Panc1 (cell line): Measurements from ENCODE around the gene SLC6A17. TPM values are rescaled to one million over a fixed set of nuclear protein-coding genes. Genes with fewer than 3 reads are reported as not detected.

ENCODE experiments used
- ATAC-seq: fragments of 200-7000 bp; cut with Tn5 transposase; 2 replicates; pipeline ENCODE4 v1.9.1; 2020; ENCODE audit warnings: mild to moderate bottlenecking, moderate library complexity
- BruUV-seq: library from RNA; stranded (reverse); fragments of 400-500 nt; replicated peaks from 2 replicates; lab custom pipeline; 2021; lab: Mats Ljungman, UMichigan
- CTCF ChIA-PET: fragments of 300-600 bp; sonication (Branson Sonifier 250); formaldehyde crosslinking; loops from one replicate; lab custom pipeline; 2022; ENCODE audit warnings: antibody characterized with exemption; lab: Charles Lee
- POLR2A ChIA-PET: fragments of 300-600 bp; sonication (Branson Sonifier 250); formaldehyde crosslinking; loops from one replicate; lab custom pipeline; 2022; ENCODE audit warnings: antibody characterized with exemption; lab: Charles Lee
- DNase-seq: peaks from one replicate; pipeline ENCODE4 v3.0.0-alpha.2; 2010; ENCODE audit warnings: low read depth, low spot score
- H3K27ac ChIP-seq: 2 replicates; pipeline ENCODE4 v1.5.1; 2011; ENCODE audit warnings: mild to moderate bottlenecking, low read length, inconsistent platforms
- H3K27me3 ChIP-seq: fragments of 200-500 bp; sonication (Bioruptor generic); 2 replicates; pipeline ENCODE4 v1.6.0; 2014; ENCODE audit warnings: low read length, inconsistent platforms; ENCODE audit not compliant: control insufficient read depth, insufficient read depth
- H3K36me3 ChIP-seq: fragments of 200-500 bp; sonication (Bioruptor generic); 2 replicates; pipeline ENCODE4 v1.5.1; 2014; ENCODE audit warnings: inconsistent platforms, mild to moderate bottlenecking, low read length, moderate library complexity; ENCODE audit not compliant: control insufficient read depth, insufficient read depth
- H3K4me1 ChIP-seq: 2 replicates; pipeline ENCODE4 v1.5.1; 2011; ENCODE audit warnings: inconsistent platforms, mild to moderate bottlenecking, low read length, moderate library complexity; ENCODE audit not compliant: control insufficient read depth, insufficient read depth
- H3K4me3 ChIP-seq, 2 experiments: 2 replicates each; pipeline ENCODE4 v1.5.1; 2011 to 2012; ENCODE audit warnings: low read depth in 2 of 2, low read length in 2 of 2, mild to moderate bottlenecking in 2 of 2, inconsistent platforms in 1 of 2, moderate library complexity in 1 of 2
- H3K9me3 ChIP-seq: fragments of 200-500 bp; sonication (Bioruptor generic); 2 replicates; pipeline ENCODE4 v1.5.1; 2014; ENCODE audit warnings: low read depth, mild to moderate bottlenecking, inconsistent platforms, low read length, moderate library complexity; ENCODE audit not compliant: control insufficient read depth, insufficient read depth
- POLR2AphosphoS5 ChIP-seq: IDR thresholded peaks from 2 replicates; pipeline ENCODE4 v1.6.1; 2012; ENCODE audit warnings: mild to moderate bottlenecking, low read depth, low read length, moderate library complexity
- REST ChIP-seq, 2 experiments: IDR thresholded peaks; 2 replicates each; pipeline ENCODE4 v1.6.1; 2011 to 2012; ENCODE audit warnings: low read depth in 2 of 2, control low read depth in 1 of 2, low read length in 1 of 2, mild to moderate bottlenecking in 1 of 2, moderate library complexity in 1 of 2; ENCODE audit not compliant: insufficient read depth in 1 of 2
- SIN3A ChIP-seq: IDR thresholded peaks from 2 replicates; pipeline ENCODE4 v1.6.1; 2012; ENCODE audit warnings: low read depth, mild to moderate bottlenecking, low read length, moderate library complexity, borderline replicate concordance; ENCODE audit not compliant: insufficient read depth
- TCF7L2 ChIP-seq: IDR thresholded peaks from 2 replicates; pipeline ENCODE4 v1.6.1; 2011; ENCODE audit warnings: mild to moderate bottlenecking, low read depth, low read length, inconsistent platforms
- in situ Hi-C: cut with HindIII; loops from 2 replicates; pipeline ENCODE4 v1.10.0; 2016; ENCODE audit warnings: low sequenced_read_pairs, low pct_unique_long_range_greater_than_20kb
- intact Hi-C: fragments of 100-400 bp; cut with micrococcal nuclease; formaldehyde crosslinking; loops from one replicate; pipeline ENCODE4 v1.10.0; 2022; ENCODE audit not compliant: unreplicated experiment
- total RNA-seq: library from RNA; stranded (reverse); gene quantifications from one replicate; pipeline ENCODE4 v1.2.1, GENCODE V29; 2021; ENCODE audit not compliant: unreplicated experiment
- TF ChIP-seq, protein P1 (sequence below): fragments of 450-650 bp; IDR thresholded peaks from 2 replicates; pipeline ENCODE4 v1.5.1; 2017; ENCODE audit warnings: mild to moderate bottlenecking

Gene SLC6A17
- total RNA-seq, 1 experiment from 2014 or later = 5.7 TPM

- DNase-seq (no peak), ATAC-seq (no peak)
- CTCF ChIA-PET = no interaction called here
- in situ Hi-C loops (no loop called here), intact Hi-C loops (no loop called here)
- no TSS peak for BruUV-seq
- H3K27me3 ChIP-seq = no peaks in the 10 kb centered on the region
- no peak for TF ChIP-seq TCF7L2
- TF ChIP-seq, protein P1, sequence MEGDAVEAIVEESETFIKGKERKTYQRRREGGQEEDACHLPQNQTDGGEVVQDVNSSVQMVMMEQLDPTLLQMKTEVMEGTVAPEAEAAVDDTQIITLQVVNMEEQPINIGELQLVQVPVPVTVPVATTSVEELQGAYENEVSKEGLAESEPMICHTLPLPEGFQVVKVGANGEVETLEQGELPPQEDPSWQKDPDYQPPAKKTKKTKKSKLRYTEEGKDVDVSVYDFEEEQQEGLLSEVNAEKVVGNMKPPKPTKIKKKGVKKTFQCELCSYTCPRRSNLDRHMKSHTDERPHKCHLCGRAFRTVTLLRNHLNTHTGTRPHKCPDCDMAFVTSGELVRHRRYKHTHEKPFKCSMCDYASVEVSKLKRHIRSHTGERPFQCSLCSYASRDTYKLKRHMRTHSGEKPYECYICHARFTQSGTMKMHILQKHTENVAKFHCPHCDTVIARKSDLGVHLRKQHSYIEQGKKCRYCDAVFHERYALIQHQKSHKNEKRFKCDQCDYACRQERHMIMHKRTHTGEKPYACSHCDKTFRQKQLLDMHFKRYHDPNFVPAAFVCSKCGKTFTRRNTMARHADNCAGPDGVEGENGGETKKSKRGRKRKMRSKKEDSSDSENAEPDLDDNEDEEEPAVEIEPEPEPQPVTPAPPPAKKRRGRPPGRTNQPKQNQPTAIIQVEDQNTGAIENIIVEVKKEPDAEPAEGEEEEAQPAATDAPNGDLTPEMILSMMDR = no peak
- no peak for TF ChIP-seq SIN3A
- no peak for TF ChIP-seq POLR2AphosphoS5
- no peak for TF ChIP-seq REST (IDR thresholded peaks at IDR 0.05; ENCODE audit: insufficient read depth in 1 of 2, low read depth in 2 of 2, low read length in 1 of 2)
- no peak overlapping the region for H3K4me3 ChIP-seq
- 0 out of 2 replicates have a peak, but pooled peaks cover 4% of the 10 kb centered on the region for H3K4me1 ChIP-seq
- no peak overlapping the region for H3K27ac ChIP-seq
- no peaks in the 10 kb centered on the region for H3K36me3 ChIP-seq
- H3K9me3 ChIP-seq = no peaks in the 10 kb centered on the region
- POLR2A ChIA-PET = no interaction called here
Observed at GRCh38 chr1:110230381-110231199, 80.3 kb downstream of the SLC6A17 start.

DNA sequence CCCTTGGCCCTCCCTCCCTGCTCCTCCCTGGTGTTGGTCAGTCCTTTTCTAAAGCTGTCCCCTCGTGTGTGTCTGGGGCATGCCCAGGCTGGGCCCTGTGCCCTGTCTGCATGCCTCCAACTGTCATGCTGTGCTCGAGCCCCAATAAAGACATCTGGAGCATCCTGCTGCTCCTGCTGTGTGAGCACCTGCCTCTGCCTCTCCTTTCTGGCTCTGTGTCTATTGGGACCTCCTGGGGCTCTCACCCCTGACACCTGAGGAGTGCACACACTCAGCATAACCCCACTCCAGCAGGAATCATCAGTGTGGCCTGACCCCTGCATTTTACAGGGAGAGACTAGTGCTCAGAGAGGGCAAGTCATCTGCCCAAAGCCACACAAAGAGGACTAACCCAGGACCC, 83.6 kb downstream of the SLC6A17 start:
- H3K27ac ChIP-seq = no peak overlapping the region
- ChIA-PET POLR2A (no interaction called here), CTCF (no interaction called here)
- no peak overlapping the region for H3K4me3 ChIP-seq
- no peaks in the 10 kb centered on the region for H3K27me3 ChIP-seq
- no peaks in the 10 kb centered on the region for H3K9me3 ChIP-seq
- no peak for TF ChIP-seq SIN3A
- intact Hi-C loops = no loop called here
- no peak for DNase-seq
- in situ Hi-C loops = no loop called here
- H3K4me1 ChIP-seq = peaks cover 5% of the 10 kb centered on the region; the same call in 1 of the 2 replicates
- ATAC-seq = no peak
- no TSS peak for BruUV-seq
- H3K36me3 ChIP-seq = no peaks in the 10 kb centered on the region

DNA sequence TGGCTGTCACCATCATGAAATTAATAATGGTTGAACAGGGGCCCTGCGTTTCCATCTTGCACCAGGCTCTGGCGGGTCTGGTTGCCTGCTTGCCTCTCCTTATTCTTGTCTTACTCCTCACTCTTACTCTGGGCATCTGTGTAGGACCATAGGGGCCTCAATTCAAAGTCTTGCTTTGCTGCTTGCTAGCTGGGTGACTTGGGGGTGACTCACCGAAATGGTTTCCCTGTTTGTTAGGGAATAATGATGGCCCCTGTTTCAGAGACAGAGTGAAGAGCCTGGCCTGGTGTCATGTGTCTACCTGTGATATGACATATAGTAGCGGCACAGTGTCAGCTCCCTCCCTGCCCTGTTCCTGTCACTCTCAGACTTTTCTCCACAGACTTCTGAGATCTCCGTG, 84.4 kb downstream of the SLC6A17 start:
- no TSS peak for BruUV-seq
- Histone ChIP-seq H3K27me3 (no peaks in the 10 kb centered on the region), H3K4me1 (peaks cover 5% of the 10 kb centered on the region; the same call in 1 of the 2 replicates), H3K36me3 (no peaks in the 10 kb centered on the region), H3K9me3 (no peaks in the 10 kb centered on the region), H3K4me3 (no peak overlapping the region), H3K27ac (no peak overlapping the region)
- TF ChIP-seq REST (IDR thresholded peaks at IDR 0.05; ENCODE audit: insufficient read depth in 1 of 2, low read depth in 2 of 2, low read length in 1 of 2) = no peak
- no peak for TF ChIP-seq SIN3A
- TF ChIP-seq POLR2AphosphoS5 = no peak
- no peak for TF ChIP-seq TCF7L2
- TF ChIP-seq, protein P1 = no peak
- ChIA-PET CTCF (no interaction called here), POLR2A (no interaction called here)
- DNase-seq (no peak), ATAC-seq (no peak)
- intact Hi-C loops (no loop called here), in situ Hi-C loops (no loop called here)
